Stimulated activated CD4-positive, alpha-beta T cell treated with anti-CD3 and anti-CD28 coated beads, Interleukin-12 subunit alpha, Interleukin-12 subunit beta, amount 100 ng/mL, for 24 hours (primary cell): Measurements from ENCODE around the gene RHBDF1.

Source experiments
- DNase-seq, 2 experiments: peaks; one replicate each; pipeline ENCODE4 v3.0.0-alpha.2; 2020; ENCODE audit warnings: low read depth in 2 of 2

RHBDF1 gene

DNA sequence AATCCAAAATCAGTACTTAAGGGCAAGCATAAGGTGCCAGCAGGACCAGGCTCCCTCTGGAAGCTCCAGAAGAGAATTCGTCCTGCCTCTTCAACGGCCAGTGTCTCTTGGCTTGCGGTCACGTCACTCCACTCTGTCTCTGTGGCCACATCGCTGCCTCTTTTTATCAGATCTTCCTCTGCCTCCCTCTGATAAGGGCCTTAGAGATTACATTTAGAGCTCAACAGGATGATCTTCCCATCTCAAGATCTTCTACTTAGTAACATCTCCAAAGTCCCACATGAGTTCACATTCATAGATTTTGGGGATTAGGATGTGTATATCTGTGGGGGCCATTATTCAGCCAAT is 22.5 kb upstream of the RHBDF1 start:
- DNase-seq = no peak

DNA sequence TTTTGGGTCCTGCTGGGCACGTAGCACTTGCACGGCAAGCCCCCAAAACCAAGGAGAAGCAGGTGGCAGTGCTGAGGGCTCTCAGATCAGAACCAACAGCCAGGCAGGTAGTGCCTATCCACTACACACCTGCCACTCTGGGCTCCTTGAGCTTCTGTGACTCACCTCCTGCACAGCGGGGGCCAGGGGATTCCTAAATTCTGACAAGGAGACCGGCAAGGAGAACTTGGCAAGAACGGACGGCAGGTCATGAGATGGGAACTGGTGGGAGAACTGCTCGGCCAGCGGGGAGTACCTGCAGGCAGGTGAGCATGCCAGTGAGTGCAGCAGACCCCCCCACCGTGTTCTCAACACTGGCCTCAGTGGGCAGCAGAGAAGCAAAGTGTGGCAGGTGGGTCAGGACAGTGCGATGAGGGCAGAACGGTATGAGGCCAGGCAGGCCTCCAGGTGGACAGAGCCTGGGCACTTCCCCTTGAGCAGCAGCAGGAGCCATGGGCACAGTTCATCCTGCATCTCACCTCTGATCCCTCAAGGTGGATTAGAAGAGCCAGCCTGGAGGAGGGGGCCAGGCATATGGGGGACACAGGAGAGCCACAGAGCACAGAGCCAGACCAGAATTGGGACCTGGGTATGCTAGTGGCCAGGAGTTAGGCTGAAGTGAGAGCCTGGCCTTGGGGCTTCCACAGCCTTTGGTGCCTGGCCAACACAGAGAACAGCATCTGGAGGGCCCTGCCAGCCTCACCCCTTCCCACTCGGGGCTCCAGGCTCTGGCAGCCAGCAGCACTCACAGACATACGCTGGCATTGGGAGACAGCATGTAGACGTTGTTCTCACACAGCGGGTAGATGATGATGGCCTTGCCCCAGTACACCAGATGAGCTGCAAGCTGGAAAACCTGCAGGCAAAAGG is 20.3 kb upstream of the RHBDF1 start:
- no peak for DNase-seq

DNA sequence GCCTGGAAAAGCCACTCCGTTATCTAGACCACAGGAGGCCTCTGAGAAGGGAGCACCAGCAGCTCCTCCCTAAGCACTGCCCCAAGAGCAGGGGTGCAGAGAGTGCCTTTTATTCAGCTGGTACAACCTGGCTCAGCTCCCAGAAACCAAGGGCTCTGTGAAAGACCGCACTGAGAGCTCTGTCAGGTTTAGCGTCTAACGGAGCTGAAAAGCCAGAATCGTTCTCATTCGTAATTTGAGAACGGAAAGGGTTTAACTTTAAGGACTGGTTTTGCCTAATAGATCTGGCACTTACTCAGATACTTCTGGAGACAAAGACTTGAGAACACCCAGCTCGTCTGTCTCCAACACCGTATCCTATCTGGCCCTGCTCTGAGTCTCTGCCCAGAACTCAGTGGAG is 19.1 kb upstream of the RHBDF1 start:
- DNase-seq = no peak

DNA sequence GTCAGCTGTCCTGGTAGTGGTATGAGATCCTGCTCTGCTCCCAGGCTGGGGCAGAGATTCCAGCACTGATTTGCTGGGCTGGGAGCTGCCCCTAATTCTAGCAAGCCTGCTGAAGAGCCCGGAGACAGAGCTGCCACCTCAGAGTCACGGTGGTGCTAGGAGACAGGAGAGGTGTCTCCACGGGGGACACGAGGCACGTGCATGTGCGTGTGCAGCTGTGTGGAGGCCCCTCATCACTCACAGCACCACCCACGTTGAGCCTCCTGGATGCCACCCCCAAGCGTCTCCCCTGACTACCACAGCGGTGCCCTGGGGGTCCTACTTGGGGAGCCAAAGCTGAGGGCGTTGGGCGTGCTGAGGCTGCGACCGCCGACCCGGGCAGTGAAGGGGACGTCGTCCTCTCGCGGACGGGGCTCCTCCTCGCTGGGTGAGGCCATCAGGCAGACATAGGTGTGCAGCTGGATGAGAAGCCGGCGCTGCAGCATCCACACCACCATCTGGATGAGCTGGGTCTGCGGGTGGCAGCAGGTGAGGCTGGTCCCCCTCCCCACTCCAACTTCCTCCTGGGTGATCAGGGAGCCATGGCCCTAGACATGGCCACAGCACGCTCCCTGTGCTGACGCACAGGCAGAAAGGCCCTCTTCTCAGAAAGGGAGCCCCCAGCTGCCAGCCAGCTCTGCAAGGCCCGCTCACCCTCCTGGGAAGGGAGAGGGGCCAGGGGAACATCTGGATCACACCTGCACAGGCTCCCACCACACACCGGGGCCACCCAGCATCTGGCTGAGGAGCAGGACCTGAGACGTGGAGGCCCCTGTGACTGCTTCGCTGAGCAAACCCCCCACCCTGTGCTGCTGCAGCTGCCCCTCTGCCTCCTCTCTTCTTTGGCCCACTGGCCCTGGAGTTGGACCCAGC is 17.2 kb upstream of the RHBDF1 start:
- DNase-seq = no peak

DNA sequence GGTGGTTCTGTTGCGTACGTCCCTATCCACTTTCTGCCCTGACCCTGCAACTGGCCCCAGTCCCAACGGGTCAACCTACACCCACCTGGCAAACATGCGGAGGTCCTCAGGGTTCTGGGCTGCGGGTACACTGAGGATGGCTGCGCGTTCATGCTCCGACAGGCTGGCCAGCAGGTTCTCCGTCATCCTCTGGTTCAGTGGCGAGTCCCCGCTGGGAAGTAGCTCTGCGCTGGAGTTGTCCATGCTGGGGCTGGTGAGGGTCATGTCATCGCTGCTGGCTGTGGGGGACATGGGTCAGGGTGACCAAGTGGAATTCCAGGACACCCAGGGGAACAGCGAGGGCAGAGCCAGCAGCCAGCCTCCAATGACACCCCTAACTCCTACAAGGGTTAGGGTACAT is 16.2 kb upstream of the RHBDF1 start:
- DNase-seq = no peak

DNA sequence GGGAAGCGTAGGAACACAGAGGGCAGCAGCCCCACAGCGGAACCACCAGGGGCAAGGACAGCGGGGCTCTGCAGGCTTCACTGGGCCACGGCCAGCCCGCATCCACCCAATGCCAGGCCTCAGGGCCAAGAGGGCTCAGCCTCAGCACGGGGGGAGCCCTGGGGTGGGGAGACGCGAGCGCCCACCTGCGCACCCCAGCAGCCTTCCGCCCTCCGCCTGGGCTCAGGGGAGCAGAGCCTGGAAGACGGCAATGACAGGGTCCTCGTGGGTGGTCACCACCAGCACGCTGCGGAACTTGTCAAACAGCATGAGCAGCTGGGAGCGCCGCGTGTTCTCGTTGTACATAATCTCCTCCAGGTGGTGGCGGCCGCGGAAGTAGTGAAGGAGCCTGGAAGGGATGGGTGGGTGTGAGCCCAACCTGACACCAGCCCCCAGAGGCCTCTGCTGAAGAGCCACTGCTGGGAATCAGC is 14.1 kb upstream of the RHBDF1 start:
- DNase-seq = no peak

DNA sequence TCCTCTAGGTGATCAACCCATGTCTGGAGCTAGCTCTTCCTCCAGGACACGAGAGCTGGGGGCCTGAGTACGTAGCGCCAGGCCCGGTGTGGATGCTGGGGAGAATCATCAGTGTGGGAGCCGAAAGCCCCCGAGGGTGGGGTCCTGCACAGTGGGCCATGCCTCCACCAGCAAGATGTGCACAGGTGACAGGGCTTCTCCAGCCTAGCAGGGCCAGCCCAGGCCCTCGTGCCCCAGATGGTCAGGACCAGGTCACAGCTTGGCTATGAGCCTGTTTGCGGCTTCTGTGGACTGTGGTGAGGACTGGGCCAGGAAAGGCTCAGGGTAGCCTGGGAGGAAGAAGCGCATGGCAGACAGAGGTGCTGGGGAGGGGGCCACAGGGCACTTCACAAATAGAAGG is 13.4 kb upstream of the RHBDF1 start:
- no peak for DNase-seq

DNA sequence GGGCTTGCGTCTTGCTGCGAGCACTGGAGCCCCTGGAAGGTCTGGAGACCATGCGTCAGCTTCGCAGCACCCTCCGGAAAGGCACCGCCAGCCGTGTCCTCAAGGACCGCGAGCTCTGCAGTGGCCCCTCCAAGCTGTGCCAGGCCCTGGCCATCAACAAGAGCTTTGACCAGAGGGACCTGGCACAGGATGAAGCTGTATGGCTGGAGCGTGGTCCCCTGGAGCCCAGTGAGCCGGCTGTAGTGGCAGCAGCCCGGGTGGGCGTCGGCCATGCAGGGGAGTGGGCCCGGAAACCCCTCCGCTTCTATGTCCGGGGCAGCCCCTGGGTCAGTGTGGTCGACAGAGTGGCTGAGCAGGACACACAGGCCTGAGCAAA is 13.0 kb upstream of the RHBDF1 start:
- no peak for DNase-seq

DNA sequence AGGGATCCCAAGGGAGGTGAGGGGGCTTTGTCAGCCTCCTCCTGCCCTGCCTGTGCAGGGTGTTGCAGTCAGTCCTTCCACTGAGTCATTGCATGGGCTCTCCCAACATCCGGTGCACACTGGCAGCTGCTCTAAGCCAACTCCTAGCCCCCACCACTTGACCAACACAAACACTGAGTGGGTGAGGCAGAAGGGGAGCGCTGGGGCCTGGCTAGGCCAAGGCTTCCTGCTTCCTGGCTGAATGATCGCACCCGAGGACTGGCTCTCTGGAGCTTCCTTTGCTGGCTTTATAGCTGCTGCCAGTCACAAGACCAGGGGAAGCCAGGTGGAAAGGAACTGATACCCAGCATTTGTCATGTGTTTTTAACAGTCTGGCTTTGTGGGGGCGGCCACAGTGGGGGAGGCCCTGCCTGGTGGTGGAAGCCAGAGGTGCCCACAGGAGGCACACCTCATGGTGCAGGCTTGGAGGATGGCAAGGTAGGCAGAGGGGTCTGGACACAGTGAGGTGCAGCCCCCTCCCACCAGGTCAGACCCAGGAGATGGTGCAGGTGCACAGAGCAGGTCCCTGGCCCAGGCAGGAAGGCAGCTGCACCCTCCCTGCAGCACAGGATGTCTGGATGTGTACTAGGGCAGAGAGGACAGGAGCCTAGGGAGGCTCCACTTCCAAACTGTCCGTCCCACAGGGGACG is 12.4 kb upstream of the RHBDF1 start:
- peak; percentile 26 to 43 for DNase-seq

DNA sequence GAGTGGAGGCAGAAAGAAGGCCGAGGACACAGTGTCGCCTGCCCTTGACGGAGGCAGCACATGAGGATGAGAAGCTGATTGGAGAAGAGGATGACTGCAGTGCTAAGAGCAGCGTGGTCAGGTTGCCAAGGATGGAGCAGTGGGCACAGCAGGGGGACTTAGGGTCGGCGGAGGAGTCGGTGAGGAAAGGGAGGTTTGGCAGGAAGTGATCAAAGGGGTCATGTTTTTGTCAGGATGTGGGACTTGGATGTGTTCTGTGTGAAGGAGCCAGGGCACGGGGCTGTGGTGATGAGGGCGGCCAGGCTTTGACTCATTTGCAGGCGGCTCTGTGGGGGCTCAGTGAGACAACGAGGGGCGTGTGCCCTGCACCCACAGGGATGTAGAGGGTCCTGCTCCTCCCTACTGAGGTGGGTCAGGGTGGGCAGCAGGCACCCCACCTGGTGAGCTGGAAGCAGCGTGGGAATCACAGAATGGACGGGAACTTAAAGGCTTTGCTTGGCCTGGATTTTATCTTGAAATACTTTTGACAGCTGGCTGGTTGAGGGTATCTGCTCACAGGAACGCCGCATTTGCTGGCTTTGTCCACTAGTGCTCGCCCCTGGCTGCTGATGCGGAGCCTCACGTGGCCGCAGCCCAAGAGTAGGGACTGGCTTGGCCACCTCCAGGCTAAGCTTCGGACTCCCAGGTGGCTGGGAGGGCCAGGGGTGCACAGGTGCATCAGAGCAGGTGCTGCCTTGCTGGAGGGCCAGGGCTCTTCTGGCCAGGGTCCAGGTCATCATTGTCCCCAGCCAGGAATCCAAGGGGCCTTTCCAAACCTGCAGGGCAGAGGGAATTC is 11.6 kb upstream of the RHBDF1 start:
- no peak for DNase-seq

DNA sequence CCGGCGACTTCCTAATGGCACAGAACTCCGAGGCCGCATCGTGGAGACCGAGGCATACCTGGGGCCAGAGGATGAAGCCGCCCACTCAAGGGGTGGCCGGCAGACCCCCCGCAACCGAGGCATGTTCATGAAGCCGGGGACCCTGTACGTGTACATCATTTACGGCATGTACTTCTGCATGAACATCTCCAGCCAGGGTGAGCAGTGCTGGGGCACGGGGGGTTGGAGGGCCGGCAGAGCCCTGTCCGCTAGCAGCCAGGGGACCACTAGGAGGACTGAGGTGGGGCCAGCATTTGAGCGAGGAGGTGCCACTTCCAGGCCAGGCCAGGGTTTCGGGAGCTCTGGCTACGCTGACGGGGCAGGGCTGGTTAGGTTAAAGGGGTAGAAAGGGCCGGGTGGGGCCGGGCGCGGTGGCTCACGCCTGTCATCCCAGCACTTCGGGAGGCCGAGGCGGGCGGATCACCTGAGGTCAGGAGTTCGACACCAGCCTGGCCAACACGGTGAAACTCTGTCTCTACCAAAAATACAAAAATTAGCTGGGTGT is 10.7 kb upstream of the RHBDF1 start:
- DNase-seq = no peak

DNA sequence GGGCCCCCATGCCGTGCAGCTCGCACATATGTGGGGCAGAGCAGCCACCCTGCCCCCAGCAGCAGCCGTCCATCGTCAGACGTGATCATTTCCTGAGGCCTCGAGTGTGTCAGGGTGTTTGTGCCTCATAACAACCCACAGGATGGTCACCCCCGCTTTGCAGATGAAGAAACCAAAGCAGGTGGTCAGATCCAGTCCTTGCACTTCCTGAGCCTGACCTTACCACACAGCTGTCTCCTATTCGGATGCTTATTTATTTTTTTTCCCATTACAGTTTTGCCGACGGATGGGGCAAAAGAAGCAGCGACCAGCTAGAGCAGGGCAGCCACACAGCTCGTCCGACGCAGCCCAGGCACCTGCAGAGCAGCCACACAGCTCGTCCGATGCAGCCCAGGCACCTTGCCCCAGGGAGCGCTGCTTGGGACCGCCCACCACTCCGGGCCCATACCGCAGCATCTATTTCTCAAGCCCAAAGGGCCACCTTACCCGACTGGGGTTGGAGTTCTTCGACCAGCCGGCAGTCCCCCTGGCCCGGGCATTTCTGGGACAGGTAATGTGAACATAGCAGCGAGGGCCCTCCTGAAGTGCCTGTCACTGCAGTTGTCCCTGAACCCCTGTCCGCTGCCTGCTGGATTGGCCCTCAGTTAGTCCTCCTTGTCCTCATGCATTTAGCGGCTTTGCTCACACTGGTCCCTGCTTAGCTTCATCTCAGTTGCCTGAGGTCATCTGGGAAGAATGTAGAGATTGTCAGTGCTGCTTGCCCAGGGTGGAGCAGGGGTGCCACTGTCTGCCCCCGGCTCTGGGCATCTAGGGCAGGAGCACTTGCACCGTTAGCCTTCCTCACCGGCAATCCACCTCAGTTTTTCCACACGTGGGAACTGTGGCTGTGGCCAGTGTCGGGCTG is 7.0 kb upstream of the RHBDF1 start:
- no peak for DNase-seq

DNA sequence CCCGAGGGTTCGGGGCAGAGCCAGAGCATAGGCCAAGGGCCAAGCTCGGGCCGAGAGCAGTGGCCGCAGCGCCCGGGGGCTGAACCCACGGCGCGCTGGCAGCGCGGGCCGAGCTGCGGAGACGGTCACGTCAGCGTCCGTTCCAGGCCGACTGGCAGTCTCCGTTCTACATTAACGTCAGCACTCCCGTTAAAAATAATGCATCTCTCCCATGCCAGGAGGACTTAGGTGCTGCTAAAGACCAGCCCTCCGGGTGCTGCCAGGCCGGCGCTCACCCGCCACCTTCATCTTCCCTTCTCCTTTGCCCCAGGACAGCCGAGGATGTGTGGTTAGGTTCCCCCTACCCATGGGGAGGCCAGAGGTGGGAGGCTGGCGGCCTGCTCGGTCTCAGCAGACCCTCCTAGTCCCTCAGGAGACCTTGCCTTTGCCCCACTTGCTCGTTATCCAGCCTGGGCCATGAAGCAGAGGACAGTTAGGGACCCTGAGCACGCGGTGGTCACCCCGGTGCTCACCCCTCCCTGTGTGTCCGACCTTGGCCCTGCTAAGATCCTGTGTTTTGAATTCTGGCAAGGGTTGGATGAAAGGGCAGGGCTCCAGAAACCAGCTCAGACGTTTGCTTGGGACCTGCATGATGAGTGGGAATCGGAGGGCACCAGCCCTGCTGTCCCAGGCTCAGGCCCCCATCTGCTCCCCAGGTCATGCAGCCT is 6.2 kb upstream of the RHBDF1 start:
- no peak for DNase-seq

DNA sequence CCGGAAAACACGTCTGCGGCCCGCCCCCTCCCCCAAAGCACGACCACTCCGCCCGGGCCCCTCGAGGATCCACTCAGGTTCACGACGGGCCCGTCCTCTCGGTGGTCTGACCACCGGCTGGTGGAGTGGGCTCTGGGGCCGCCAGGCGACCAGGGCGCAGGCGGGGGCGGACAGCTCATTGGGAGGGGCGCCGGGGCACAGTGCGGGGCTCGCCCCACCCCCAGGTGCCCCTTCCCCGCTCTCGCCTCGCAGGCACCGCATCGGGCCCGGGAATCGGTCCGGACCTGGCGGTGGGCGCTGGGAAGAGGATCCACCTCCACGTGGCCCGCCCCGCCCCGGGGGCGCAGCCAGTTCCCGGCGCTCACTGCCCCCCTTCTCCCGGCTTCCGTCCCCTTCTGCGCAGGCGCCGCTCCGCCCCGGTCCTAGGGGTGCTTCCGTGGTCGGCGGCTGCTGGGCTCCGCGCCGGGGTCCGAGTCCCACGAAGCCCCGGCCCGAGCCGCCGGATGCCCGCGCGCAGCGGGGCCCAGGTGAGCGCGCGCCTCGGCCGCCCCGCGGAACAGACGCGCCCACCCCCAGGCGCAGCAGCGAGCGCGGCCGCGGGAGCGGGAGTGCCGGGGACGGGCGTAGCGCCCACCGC is 5.5 kb upstream of the RHBDF1 start, which contains the start of gene MPG:
Gene MPG, plus strand, starts transcription at position 419 of the 637 bp plus-strand sequence. Its CDS starts 85 bp downstream, at position 504.
- peak; percentile 63 to 81 for DNase-seq

DNA sequence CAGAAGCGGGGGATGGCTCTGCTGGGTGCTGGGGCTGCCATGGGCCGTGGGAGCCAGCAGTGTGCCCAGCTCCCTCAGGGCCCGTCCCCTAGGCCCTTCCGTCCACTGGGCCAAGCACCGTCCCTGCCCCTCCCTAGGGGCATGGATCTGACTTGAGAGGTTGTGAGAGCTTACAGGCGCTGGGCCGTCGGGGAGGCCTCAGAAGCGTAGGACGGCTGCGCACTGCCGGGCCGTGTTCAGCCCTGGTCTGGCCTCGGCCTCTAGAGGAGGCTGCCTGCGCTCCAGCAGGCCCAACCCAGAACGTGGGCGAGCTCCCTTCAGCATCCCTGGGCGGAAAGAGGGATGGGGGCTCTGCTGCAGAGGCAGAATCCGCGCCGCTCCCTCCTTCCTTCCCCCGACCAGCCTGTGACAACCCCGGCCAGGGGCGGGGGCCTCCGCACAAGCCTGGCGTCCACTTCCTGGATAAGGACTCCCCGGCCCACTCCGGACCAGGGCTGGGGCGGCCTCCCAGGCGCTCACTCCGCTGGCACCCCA is 4.9 kb upstream of the RHBDF1 start:
- peak in 1 of 2 experiments; percentile 33 for DNase-seq

DNA sequence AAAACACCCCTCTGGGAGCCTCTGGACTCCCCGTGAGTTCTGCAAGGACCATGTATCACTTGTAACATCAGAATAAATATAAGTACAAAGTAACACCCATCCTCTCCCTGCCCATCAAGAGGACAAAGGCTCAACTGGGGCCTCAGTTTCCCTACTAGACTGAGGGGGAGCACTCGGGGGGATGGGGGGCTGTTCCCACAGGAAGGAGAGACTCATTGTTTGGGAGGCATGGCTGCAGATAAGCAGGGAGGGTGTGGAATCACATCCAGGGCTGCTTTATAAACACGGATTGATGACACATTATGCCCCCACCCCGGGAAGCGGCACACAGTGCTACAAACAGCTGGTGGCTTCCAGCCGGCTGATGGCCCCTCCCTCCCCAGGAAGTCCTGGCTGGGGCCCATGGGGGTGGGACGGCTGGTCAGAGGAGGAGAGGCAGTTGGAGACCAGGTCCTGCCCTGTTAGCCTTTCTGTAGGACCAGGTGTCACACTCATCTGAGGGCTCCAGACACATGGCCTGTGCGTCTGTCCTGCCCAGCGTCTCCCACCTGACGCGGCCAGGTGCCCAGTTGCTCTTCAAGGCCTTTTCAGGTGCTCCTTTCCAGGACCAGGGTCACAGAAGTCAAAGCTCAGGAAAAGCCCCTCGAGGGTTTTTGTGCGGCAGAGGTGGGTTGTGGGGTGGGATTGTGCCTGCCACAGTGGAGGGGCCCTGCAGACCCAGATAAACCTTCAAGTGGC is 4.3 kb upstream of the RHBDF1 start:
- DNase-seq = no peak
